HL-60 (cell line): ENCODE data around the gene DIP2C.

Source experiments
- DNase-seq, 2 experiments: peaks; one replicate each; pipeline ENCODE4 v3.0.0-alpha.2; 2010 to 2020; ENCODE audit warnings: low read depth in 1 of 2, low spot score in 1 of 2
- H3K27ac ChIP-seq: fragments of 250-450 bp; sonication (Bioruptor Pico); replicated peaks from 2 replicates; pipeline ENCODE4 v1.5.1; 2020; ENCODE audit warnings: mild to moderate bottlenecking, moderate library complexity
- H3K27me3 ChIP-seq: fragments of 250-450 bp; sonication (Bioruptor Pico); 2 replicates; pipeline ENCODE4 v1.5.1; 2021; ENCODE audit warnings: mild to moderate bottlenecking, moderate library complexity; ENCODE audit not compliant: insufficient read depth, poor library complexity, severe bottlenecking
- H3K4me3 ChIP-seq: replicated peaks from 2 replicates; pipeline ENCODE4 v1.5.1; 2011; ENCODE audit warnings: mild to moderate bottlenecking, control low read depth, low read length; ENCODE audit not compliant: insufficient read depth
- CTCF ChIP-seq: IDR thresholded peaks from one replicate; pipeline ENCODE4 v1.5.1; 2011; ENCODE audit warnings: low read length, control low read depth, inconsistent platforms; ENCODE audit not compliant: insufficient read depth
- GABPA ChIP-seq: IDR thresholded peaks from 2 replicates; pipeline ENCODE4 v1.6.1; 2012; ENCODE audit warnings: low read depth
- POLR2AphosphoS5 ChIP-seq: IDR thresholded peaks from 2 replicates; pipeline ENCODE4 v1.6.1; 2012; ENCODE audit warnings: low read depth
- REST ChIP-seq: IDR thresholded peaks from 2 replicates; pipeline ENCODE4 v1.6.1; 2012; ENCODE audit warnings: low read depth; ENCODE audit not compliant: insufficient replicate concordance
- SPI1 ChIP-seq: IDR thresholded peaks from 2 replicates; pipeline ENCODE4 v1.6.1; 2012; ENCODE audit warnings: low read depth, mild to moderate bottlenecking, borderline replicate concordance

The DIP2C gene

DNA sequence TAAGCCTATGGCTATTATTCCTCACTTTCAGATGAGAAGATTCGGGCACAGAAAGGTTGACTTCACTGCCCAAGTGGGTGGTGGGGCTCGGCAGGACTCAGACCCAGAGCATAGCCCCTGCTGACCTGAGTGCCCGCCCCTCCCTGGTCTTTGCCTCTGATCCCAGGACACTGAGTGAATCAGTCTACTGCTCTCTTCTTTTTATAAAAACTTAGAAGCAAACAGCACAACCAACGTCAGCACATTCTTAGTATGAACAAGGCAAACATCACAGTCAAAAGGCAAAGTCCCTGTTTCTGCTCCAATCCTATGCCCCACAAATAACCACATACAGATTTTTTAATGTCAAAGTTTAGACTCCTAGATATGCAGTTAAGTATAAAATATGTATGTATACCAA, 316.5 kb downstream of the DIP2C start:
- DNase-seq = no peak
- Histone ChIP-seq H3K4me3 (no peak overlapping the region), H3K27ac (no peak overlapping the region), H3K27me3 (no peaks in the 10 kb centered on the region)
- TF ChIP-seq POLR2AphosphoS5 = no peak
- no peak for TF ChIP-seq REST
- TF ChIP-seq SPI1 = no peak
- TF ChIP-seq CTCF = no peak
- no peak for TF ChIP-seq GABPA

GRCh38 chr10:372566-372965, 316.9 kb downstream of the DIP2C start:
- Histone ChIP-seq H3K27me3 (no peaks in the 10 kb centered on the region), H3K4me3 (no peak overlapping the region), H3K27ac (no peak overlapping the region)
- no peak for DNase-seq
- TF ChIP-seq CTCF (no peak), SPI1 (no peak), POLR2AphosphoS5 (no peak), GABPA (no peak), REST (no peak)

GRCh38 chr10:371515-371914, 318.0 kb downstream of the DIP2C start:
- H3K27me3 ChIP-seq = no peaks in the 10 kb centered on the region
- DNase-seq = no peak
- no peak overlapping the region for H3K27ac ChIP-seq
- no peak overlapping the region for H3K4me3 ChIP-seq
- TF ChIP-seq POLR2AphosphoS5 (no peak), REST (no peak), GABPA (no peak), SPI1 (no peak), CTCF (no peak)
